ENCODE results near the gene RSPRY1.

The RSPRY1 gene

GRCh38 chr16:57256601-57257395, 70.7 kb downstream of the RSPRY1 start:
- TF ChIP-seq CTCF (IDR thresholded peaks at IDR 0.05; ENCODE audit: low read depth, low read length): no peak
- DNase-seq (ENCODE audit: extremely low read depth, low read depth): no peak

GRCh38 chr16:57257455-57258070, 71.4 kb downstream of the RSPRY1 start:
- DNase-seq (ENCODE audit: extremely low read depth, low read depth): no peak
- TF ChIP-seq CTCF (IDR thresholded peaks at IDR 0.05; ENCODE audit: low read depth, low read length): no peak

GRCh38 chr16:57258226-57258909, 72.2 kb downstream of the RSPRY1 start:
- no peak for TF ChIP-seq CTCF (IDR thresholded peaks at IDR 0.05; ENCODE audit: low read depth, low read length)
- DNase-seq (ENCODE audit: extremely low read depth, low read depth): no peak

GRCh38 chr16:57258910-57259475, 72.9 kb downstream of the RSPRY1 start:
- no peak for TF ChIP-seq CTCF (IDR thresholded peaks at IDR 0.05; ENCODE audit: low read depth, low read length)
- DNase-seq (ENCODE audit: extremely low read depth, low read depth): no peak

- no peak for TF ChIP-seq CTCF (IDR thresholded peaks at IDR 0.05; ENCODE audit: low read depth, low read length)
- no peak for DNase-seq (ENCODE audit: extremely low read depth, low read depth)
These were observed 74.3 kb downstream of the RSPRY1 start for GRCh38 chr16:57260294-57260929.

- DNase-seq (ENCODE audit: extremely low read depth, low read depth): no peak
- TF ChIP-seq CTCF (IDR thresholded peaks at IDR 0.05; ENCODE audit: low read depth, low read length): no peak
These were observed 75.7 kb downstream of the RSPRY1 start for GRCh38 chr16:57261806-57262205.
